Right lobe of liver (tissue), 6 donors: ENCODE data around the gene LCOR. TPM values are rescaled to one million over a fixed set of nuclear protein-coding genes. Genes with fewer than 3 reads are reported as not detected.
A peak's percentile ranks its signal among the peaks of the same experiment; 100 is the strongest.

Experiments used
- ATAC-seq, 4 donors: fragments of 200-7000 bp; cut with Tn5 transposase; one replicate each; pipeline ENCODE4 v1.9.1; 2020; ENCODE audit warnings: mild to moderate bottlenecking in 4 of 4, moderate library complexity in 4 of 4
- DNase-seq, 3 donors: peaks; one replicate each; pipeline ENCODE4 v3.0.0-alpha.2; 2020
- H3K27ac ChIP-seq, 3 donors: fragments of 200-600 bp; one replicate each; pipeline ENCODE4 v1.8.0; 2022
- H3K27me3 ChIP-seq, 2 donors: fragments of 200-600 bp; one replicate each; pipeline ENCODE4 v1.8.0; 2022
- H3K36me3 ChIP-seq, 4 donors: fragments of 200-600 bp; sonication (generic) in 1 of 4; one replicate each; pipeline versions ENCODE4 v1.5.1 to v1.8.0; 2017 to 2022; ENCODE audit warnings: control low read depth in 1 of 4
- H3K4me1 ChIP-seq, 4 donors: fragments of 200-600 bp; sonication (generic) in 1 of 4; one replicate each; pipeline versions ENCODE4 v1.5.1 to v1.8.0; 2017 to 2022; ENCODE audit warnings: control low read depth in 1 of 4
- H3K4me3 ChIP-seq, 3 donors: fragments of 200-600 bp; one replicate each; pipeline ENCODE4 v1.8.0; 2022
- H3K9me3 ChIP-seq, 4 donors: fragments of 200-600 bp; sonication (generic) in 1 of 4; one replicate each; pipeline versions ENCODE4 v1.5.1 to v1.8.0; 2017 to 2022; ENCODE audit warnings: control low read depth in 1 of 4
- POLR2A ChIP-seq: fragments of 450-650 bp; IDR thresholded peaks from one replicate; pipeline ENCODE4 v1.6.1; 2017; ENCODE audit warnings: antibody characterized with exemption, mild to moderate bottlenecking
- WGBS: methylation state at CpG from one replicate; pipeline ENCODE4 v1.1.6; 2018; ENCODE audit warnings: low coverage, low lambda C conversion rate; ENCODE audit not compliant: insufficient coverage; ENCODE audit errors: missing lambda C conversion rate; 5-methylcytosine and 5-hydroxymethylcytosine counted together
- intact Hi-C, 2 donors: fragments of 100-400 bp; cut with DNase I; formaldehyde crosslinking; loops; one replicate each; pipeline versions ENCODE4 v1.11.2 to v1.14.1; 2022
- total RNA-seq, 6 experiments: library from RNA; depleted of rRNA in 2 of 6; stranded (reverse); fragments of >200 nt in 2 of 6; fragmentation: NEBNext Ultra II Directional in 3 of 6; extraction: Animal tissue kit (Norgen Biotek cat#: 25700) in 3 of 6; gene quantifications; one replicate each; pipeline versions ENCODE4 v1.1.0 to v1.2.4, GENCODE V29; 2016 to 2023
- TF ChIP-seq, protein P1 (sequence below), 4 donors: fragments of 200-600 bp in 3 of 4; fragments of 450-650 bp in 1 of 4; IDR thresholded peaks; one replicate each; pipeline versions ENCODE4 v1.5.1 to v1.8.0; 2016 to 2022; ENCODE audit warnings: antibody characterized with exemption in 4 of 4, mild to moderate bottlenecking in 2 of 4
- donor health status: DM: no; HTN: yes; CAD: no.
- donor health status: DM: no; HTN: no; CAD: no.
- donor health status: DM: no; HTN: no; CAD: no.
- donor health status: DM: no; HTN: yes; CAD: no.
- donor health status: DM: no; HTN: yes; CAD: no.

LCOR gene
- total RNA-seq, 6 experiments from 2014 or later: 8.6 to 16.3 (median 12.9) TPM

DNA sequence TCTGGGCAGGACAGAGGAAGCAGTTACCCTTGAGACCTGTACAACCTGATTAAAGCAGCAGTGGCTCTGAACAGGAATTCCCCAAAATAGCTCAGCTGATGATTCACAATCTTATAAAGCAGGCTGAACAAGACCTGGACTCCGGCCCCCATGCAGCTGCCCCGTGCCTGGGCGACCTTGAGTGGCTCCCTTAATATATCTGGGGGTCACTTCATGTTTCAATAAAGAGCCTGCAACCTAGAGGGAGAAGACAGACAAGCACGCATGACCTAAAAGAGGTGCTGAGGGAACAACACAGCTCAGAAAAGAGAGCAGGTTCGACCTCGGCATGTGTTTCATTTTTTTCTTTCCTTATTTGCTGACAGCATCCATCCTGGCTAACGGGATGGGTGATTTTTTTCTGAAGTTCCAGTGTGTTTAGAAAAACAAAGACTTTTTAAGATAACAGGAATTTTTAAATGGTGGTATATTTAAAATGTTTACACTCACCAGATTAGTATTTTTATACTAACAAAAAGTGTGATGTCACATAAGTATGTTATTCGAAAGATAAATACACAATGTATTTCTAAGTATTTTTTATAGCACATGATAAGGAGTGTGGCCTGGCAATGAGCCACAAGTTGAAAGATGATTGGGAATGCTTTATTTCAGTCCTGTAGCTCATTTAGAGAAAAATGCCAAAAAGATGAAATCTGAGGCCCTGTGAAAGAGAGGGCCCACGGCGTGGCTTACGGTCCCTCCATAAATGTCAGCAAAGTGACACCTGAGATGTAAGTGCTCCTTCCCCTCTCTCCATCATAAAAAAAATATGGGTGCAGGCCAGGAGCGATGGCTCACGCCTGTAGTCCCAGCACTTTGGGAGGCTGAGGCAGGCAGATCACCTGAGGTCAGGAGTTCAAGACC is 192.3 kb downstream of the LCOR start:
- ATAC-seq: peak in 2 of 4 donors; percentile 35 to 82
- Histone ChIP-seq H3K36me3 (no peaks in the 10 kb centered on the region), H3K4me3 (no peak overlapping the region), H3K4me1 (peaks cover 0 to 4% (median 0%) of the 10 kb centered on the region in 4 donors), H3K27ac (no peak overlapping the region), H3K9me3 (no peaks in the 10 kb centered on the region), H3K27me3 (no peaks in the 10 kb centered on the region)
- WGBS: 46% methylated on average over 11 of the region's 13 CpGs
- intact Hi-C loops: no loop called here
- TF ChIP-seq, protein P1, sequence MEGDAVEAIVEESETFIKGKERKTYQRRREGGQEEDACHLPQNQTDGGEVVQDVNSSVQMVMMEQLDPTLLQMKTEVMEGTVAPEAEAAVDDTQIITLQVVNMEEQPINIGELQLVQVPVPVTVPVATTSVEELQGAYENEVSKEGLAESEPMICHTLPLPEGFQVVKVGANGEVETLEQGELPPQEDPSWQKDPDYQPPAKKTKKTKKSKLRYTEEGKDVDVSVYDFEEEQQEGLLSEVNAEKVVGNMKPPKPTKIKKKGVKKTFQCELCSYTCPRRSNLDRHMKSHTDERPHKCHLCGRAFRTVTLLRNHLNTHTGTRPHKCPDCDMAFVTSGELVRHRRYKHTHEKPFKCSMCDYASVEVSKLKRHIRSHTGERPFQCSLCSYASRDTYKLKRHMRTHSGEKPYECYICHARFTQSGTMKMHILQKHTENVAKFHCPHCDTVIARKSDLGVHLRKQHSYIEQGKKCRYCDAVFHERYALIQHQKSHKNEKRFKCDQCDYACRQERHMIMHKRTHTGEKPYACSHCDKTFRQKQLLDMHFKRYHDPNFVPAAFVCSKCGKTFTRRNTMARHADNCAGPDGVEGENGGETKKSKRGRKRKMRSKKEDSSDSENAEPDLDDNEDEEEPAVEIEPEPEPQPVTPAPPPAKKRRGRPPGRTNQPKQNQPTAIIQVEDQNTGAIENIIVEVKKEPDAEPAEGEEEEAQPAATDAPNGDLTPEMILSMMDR (IDR thresholded peaks at IDR 0.05): no peak
- TF ChIP-seq POLR2A: no peak
- DNase-seq: no peak

DNA sequence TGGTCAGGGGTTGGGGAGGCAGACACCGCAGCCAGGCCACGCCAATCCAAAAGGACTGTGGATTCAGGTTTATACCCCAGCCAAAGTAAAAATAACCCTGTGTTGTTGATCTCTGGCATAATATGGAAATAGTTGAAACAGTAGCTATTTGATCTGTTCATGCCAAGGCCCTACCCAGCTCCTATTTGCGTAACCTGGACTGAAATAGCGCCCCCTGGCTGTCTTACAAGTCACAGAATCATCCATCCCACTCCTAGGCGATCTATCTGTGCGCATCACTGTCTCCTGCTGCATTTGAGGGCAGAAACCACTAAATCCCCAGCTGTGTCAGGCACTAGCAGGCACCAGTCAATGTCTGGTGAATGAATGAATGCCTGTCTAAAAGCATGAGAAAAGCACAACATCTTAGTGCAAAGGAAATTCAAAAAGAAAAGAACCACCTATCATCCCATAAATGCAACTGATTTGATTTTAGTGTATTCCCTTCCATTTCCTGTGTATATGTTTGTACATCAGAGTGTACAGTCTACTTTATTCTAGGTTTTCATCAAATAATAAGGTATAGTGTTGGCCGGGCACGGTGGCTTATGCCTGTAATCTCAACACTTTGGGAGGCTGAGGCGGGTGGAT is 193.6 kb downstream of the LCOR start:
- peaks cover 0 to 4% (median 0%) of the 10 kb centered on the region in 4 donors for H3K4me1 ChIP-seq
- peak; percentile 87 to 95 (median 88) for ATAC-seq
- 69% methylated on average over 9 of the region's 9 CpGs for WGBS
- H3K9me3 ChIP-seq: no peaks in the 10 kb centered on the region
- no peak overlapping the region for H3K27ac ChIP-seq
- no peaks in the 10 kb centered on the region for H3K36me3 ChIP-seq
- no peaks in the 10 kb centered on the region for H3K27me3 ChIP-seq
- DNase-seq: peak in 1 of 3 donors; percentile 74
- no peak overlapping the region for H3K4me3 ChIP-seq
- no peak for TF ChIP-seq POLR2A
- TF ChIP-seq, protein P1 (IDR thresholded peaks at IDR 0.05): peak; percentile 58 to 82 (median 73)
- intact Hi-C loops: no loop called here

DNA sequence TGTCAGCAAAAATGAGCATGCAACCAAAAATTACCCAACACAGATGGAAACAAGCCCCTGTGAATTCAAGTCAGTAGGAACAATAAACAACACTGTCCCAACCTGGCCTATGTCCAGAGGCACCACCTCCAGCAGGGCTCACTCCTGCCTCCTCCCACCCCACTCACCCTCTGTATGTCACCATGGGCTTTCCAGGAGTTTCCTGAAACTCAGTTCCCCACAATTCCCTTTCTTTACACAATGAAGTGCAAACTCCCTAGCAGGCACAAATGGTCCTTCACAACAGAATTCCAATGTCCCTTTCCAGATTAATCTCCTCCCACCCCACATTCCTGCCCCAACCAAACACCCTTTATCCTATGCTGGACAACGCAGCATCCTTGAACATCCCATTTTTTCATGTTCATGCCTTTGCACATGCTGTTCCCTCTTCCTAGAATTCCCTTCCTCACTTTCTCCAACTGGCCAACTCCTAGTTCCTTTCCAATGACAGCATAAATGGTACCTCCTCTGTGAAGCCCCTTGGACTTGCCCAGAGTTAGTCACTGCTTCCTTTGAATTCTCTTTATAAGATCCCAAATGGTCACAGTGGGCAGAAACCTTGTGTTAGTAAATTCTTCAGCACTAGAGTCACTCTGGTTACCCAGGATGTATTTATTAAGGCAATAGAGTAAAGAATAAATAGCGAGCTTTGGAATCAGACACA is 196.2 kb downstream of the LCOR start:
- no peak for ATAC-seq
- WGBS: 77% methylated on average over 2 of the region's 2 CpGs
- intact Hi-C loops: no loop called here

DNA sequence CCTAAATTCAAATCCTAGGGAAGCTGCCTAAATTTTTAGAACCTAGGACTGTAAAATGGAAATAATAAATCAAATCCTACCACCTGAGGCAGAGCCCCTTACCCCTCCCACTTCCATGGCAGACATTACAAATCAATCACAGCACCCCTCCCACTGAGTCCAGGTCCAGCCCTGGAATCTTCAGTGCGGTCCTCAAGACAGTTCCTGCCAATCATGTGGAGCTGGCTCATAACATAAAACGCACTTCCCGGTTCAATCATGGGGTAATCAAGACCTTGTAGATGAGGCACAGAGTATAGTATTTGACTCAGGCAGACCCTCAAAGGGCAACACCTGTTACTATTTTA is 196.7 kb downstream of the LCOR start:
- no peak overlapping the region for H3K4me3 ChIP-seq
- peaks cover 0 to 4% (median 0%) of the 10 kb centered on the region in 4 donors for H3K4me1 ChIP-seq
- no peaks in the 10 kb centered on the region for H3K27me3 ChIP-seq
- ATAC-seq (no peak), DNase-seq (no peak)
- intact Hi-C loops: no loop called here
- no peaks in the 10 kb centered on the region for H3K36me3 ChIP-seq
- 97% methylated on average over 3 of the region's 3 CpGs for WGBS
- no peak for TF ChIP-seq POLR2A
- H3K27ac ChIP-seq: no peak overlapping the region
- H3K9me3 ChIP-seq: no peaks in the 10 kb centered on the region

More for the DNA sequence above, 196.2 kb downstream of the LCOR start:
- no peak overlapping the region for H3K27ac ChIP-seq
- peaks cover 0 to 4% (median 0%) of the 10 kb centered on the region in 4 donors for H3K4me1 ChIP-seq
- H3K27me3 ChIP-seq: no peaks in the 10 kb centered on the region
- H3K36me3 ChIP-seq: no peaks in the 10 kb centered on the region
- no peak overlapping the region for H3K4me3 ChIP-seq
- TF ChIP-seq, protein P1 (IDR thresholded peaks at IDR 0.05): no peak
- no peak for TF ChIP-seq POLR2A
- no peak for DNase-seq
- H3K9me3 ChIP-seq: no peaks in the 10 kb centered on the region
